Osteocyte (in vitro differentiated cells): Measurements from ENCODE around the gene ZBTB2. TPM values are rescaled to one million over a fixed set of nuclear protein-coding genes. Genes with fewer than 3 reads are reported as not detected.

Experiments used
- DNase-seq: peaks from one replicate; pipeline ENCODE4 v3.0.0; 2021; ENCODE audit warnings: mixed read lengths; ENCODE audit not compliant: unreplicated experiment; ENCODE audit errors: extremely low spot score
- H3K27ac Mint-ChIP-seq: one replicate; pipeline ENCODE4 v1.8.0; 2021; ENCODE audit warnings: mild to moderate bottlenecking, mixed read lengths; ENCODE audit not compliant: unreplicated experiment
- H3K27me3 Mint-ChIP-seq: one replicate; pipeline ENCODE4 v1.8.0; 2021; ENCODE audit warnings: mixed read lengths; ENCODE audit not compliant: unreplicated experiment
- H3K36me3 Mint-ChIP-seq: one replicate; pipeline ENCODE4 v1.8.0; 2021; ENCODE audit warnings: mixed read lengths; ENCODE audit not compliant: unreplicated experiment
- H3K4me1 Mint-ChIP-seq: one replicate; pipeline ENCODE4 v1.8.0; 2021; ENCODE audit warnings: mixed read lengths; ENCODE audit not compliant: unreplicated experiment
- H3K4me3 Mint-ChIP-seq: one replicate; pipeline ENCODE4 v1.8.0; 2021; ENCODE audit warnings: mild to moderate bottlenecking, moderate library complexity, mixed read lengths; ENCODE audit not compliant: unreplicated experiment
- H3K9me3 Mint-ChIP-seq: one replicate; pipeline ENCODE4 v1.8.0; 2021; ENCODE audit warnings: mixed read lengths; ENCODE audit not compliant: unreplicated experiment
- total RNA-seq: library from RNA; stranded (reverse); gene quantifications from 2 replicates; pipeline ENCODE4 v1.2.1, GENCODE V29; 2021
- TF ChIP-seq, protein P1 (sequence below): fragments of 200-600 bp; sonication (generic); IDR thresholded peaks from 2 replicates; pipeline ENCODE4 v1.5.0; 2021; ENCODE audit warnings: antibody characterized with exemption, mild to moderate bottlenecking, moderate library complexity

ZBTB2 gene
- total RNA-seq, 1 donor from 2014 or later: 12.3 TPM

DNA sequence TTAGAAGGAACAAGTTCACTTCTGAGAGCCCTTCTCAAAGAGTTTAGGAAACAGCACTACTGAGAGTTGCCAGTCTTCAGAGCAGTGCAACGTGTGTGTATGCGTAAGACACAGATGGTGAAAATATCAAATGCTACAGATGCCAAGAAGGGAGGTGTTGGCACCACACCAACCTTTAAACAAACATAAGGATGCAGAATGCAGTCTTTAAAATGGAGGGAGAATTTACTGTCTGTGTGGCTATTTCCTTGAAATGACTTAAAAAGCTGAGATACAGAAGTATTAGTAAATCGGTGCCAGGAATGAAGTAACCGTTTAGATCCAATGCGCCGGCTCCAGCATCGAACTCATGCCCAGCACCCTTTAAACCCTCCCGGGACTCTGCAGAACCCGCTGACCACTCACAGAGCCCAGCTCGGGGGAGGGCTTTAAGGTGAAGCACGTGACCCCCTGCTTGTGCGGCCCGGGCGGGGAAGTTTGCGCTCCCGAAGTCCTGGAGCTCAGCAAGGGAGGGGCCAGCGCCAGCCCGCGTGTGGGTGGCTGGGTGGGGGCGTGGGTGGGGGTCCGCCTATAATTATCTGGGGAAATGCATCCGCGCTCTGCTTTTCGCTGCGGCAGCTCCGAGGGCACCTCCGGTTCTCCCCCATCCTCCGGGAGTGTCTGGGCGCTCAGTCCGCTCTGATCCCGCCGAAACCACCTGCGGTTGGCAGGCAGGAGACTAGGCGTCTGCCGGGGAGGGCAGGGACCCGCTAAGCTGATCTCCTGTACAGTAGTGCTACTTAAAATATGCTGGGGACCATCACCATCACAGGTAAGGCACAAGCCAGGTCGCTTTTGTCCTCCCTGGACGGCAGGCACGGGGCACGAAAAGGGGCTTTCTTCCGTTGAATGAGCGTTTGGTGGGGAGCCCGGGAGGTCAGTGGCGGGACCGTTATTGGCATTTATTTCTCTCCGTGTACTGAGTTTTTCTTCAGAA, 66.0 kb downstream of the ZBTB2 start:
- Mint-ChIP-seq H3K27ac (peak overlapping the region; percentile 91), H3K4me1 (peaks cover 59% of the 10 kb centered on the region), H3K4me3 (peak overlapping the region; percentile 82)

DNA sequence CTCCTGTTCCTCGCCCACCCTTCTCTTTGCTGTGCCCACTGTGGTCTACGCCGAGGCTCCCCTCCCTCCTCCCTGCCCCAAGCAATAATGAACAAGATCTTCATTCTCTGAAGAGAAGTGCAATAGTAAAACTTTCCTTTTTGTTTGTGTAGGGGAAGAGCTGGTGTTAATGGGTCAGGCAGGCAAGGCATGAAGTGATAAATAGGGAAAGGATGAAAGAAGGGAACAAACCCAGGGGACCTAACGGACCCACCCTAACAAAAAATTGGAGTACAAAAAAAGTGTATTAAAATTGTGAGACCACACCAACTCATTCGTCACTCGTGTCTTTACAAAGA, 66.9 kb downstream of the ZBTB2 start:
- no peak for DNase-seq
- H3K4me3 Mint-ChIP-seq: peak overlapping the region; percentile 82
- H3K4me1 Mint-ChIP-seq: peaks cover 53% of the 10 kb centered on the region
- H3K36me3 Mint-ChIP-seq: peaks cover 15% of the 10 kb centered on the region
- H3K27ac Mint-ChIP-seq: peak overlapping the region; percentile 91
- H3K27me3 Mint-ChIP-seq: no peaks in the 10 kb centered on the region
- H3K9me3 Mint-ChIP-seq: no peaks in the 10 kb centered on the region
- TF ChIP-seq, protein P1, sequence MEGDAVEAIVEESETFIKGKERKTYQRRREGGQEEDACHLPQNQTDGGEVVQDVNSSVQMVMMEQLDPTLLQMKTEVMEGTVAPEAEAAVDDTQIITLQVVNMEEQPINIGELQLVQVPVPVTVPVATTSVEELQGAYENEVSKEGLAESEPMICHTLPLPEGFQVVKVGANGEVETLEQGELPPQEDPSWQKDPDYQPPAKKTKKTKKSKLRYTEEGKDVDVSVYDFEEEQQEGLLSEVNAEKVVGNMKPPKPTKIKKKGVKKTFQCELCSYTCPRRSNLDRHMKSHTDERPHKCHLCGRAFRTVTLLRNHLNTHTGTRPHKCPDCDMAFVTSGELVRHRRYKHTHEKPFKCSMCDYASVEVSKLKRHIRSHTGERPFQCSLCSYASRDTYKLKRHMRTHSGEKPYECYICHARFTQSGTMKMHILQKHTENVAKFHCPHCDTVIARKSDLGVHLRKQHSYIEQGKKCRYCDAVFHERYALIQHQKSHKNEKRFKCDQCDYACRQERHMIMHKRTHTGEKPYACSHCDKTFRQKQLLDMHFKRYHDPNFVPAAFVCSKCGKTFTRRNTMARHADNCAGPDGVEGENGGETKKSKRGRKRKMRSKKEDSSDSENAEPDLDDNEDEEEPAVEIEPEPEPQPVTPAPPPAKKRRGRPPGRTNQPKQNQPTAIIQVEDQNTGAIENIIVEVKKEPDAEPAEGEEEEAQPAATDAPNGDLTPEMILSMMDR: no peak

More for the DNA sequence above, 66.0 kb downstream of the ZBTB2 start:
- peaks cover 14% of the 10 kb centered on the region for H3K36me3 Mint-ChIP-seq
- no peaks in the 10 kb centered on the region for H3K9me3 Mint-ChIP-seq
- TF ChIP-seq, protein P1: no peak
- DNase-seq: no peak
- H3K27me3 Mint-ChIP-seq: no peaks in the 10 kb centered on the region

DNA sequence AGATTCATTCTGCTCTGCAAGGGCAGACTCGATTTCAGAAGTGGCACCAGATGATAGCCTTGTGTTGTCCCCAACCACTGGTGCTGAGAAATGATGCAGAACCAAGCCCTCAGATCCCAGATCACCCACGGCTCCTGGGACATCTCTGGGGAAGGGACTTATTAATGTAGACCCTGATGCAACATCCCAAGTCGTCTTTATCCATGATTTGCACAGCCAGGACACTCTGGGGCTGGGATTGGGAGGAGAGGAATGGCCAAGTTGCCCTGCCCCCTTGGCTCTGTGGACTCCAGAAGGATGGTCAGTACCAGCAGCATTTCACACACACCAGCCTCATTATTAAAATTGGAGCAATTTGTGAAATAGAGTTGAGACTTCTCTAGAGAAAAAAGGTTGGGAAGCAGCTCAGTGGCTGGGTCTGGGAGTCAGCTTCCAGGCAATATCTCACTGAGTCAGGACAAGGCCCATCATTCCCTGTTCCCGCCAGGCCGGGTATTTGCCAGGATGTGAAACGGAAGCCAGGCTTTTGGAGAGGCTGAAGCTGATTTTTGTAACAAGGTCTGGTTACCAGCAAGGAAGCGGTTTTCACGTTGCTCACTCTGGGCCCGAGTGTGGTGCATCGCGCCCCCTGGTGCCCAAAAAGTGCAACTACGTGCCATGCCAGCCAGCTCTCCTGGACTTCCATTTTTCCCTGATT, 67.4 kb downstream of the ZBTB2 start:
- peaks cover 15% of the 10 kb centered on the region for H3K36me3 Mint-ChIP-seq
- peak overlapping the region; percentile 82 for H3K4me3 Mint-ChIP-seq
- peaks cover 50% of the 10 kb centered on the region for H3K4me1 Mint-ChIP-seq
- no peaks in the 10 kb centered on the region for H3K9me3 Mint-ChIP-seq
- no peaks in the 10 kb centered on the region for H3K27me3 Mint-ChIP-seq
- H3K27ac Mint-ChIP-seq: peak overlapping the region; percentile 91
- TF ChIP-seq, protein P1: peak; percentile 96
- peak; percentile 95 for DNase-seq

DNA sequence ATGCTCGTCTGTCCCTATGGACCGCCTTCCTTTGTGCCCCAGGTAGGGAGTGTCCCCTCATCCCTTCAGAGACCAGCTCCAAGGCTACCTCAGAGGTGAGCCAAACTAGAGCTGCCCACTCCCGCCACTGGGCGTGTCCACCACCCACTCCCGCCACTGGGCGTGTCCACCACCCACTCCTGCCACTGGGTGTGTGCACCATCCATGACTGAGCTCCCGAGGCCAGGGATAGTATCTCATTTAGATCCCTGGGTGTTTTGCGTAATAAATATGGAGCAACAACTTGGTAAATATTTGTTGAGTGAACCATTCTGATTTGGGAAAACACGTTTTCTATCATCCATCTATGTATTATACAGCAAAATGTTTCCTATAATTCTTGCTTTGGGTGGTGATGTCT, 68.8 kb downstream of the ZBTB2 start:
- Mint-ChIP-seq H3K27ac (no peak overlapping the region), H3K4me3 (no peak overlapping the region), H3K4me1 (peaks cover 50% of the 10 kb centered on the region), H3K9me3 (no peaks in the 10 kb centered on the region), H3K27me3 (no peaks in the 10 kb centered on the region), H3K36me3 (peaks cover 15% of the 10 kb centered on the region)
- TF ChIP-seq, protein P1: no peak
- no peak for DNase-seq

DNA sequence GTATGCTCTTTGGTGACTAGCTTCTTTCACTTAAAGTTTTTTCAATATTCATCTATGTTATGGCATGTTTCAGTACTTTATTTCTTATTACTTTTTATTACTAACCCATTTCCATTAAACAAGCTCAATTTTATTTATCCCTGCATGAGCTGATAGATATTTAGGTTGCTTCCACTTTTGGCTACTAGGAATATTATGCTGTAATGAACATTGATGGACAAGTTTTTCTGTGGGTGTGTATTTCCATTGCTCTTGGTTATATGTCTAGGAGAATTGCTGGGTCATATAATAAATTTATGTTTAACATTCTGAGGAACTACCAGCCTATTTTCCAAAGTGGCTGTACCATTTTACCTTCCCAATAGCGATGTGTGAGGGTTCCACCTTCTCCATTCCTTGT, 69.9 kb downstream of the ZBTB2 start:
- H3K4me3 Mint-ChIP-seq: no peak overlapping the region
- H3K27ac Mint-ChIP-seq: no peak overlapping the region
- TF ChIP-seq, protein P1: no peak
- no peak for DNase-seq
- no peaks in the 10 kb centered on the region for H3K27me3 Mint-ChIP-seq
- no peaks in the 10 kb centered on the region for H3K9me3 Mint-ChIP-seq
- H3K4me1 Mint-ChIP-seq: peaks cover 51% of the 10 kb centered on the region
- peaks cover 15% of the 10 kb centered on the region for H3K36me3 Mint-ChIP-seq
